ENCODE measurements around the gene RTP4. TPM values are rescaled to one million over a fixed set of nuclear protein-coding genes. Genes with fewer than 3 reads are reported as not detected.

Gene RTP4
- total RNA-seq, 2 experiments from 2014 or later, result 0.13 TPM; not detected in 1

DNA sequence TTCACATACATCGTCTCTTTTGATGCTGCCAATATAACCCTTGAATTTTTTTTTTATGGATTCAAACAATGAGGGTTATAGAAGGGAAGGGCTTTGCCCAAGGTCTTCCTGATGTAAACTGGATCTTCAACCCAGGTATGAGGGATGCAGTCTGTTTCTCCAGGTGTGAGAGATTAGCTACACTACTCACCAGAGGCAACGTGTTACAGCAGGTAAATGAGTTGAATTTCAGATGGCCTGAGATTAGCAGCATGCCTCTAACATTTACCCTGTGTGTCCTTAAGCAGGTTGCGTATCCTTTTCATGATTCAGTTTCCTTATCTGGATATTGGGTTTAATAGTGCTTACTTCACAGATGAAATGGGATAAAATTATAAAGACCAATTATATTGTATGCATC is 1.9 kb downstream of the RTP4 start:
- H3K4me3 ChIP-seq (ENCODE audit: low read depth, low read length, poor library complexity, severe bottlenecking), result no peak overlapping the region
- no peak overlapping the region for H2AFZ ChIP-seq (ENCODE audit: low read length)
- H3K4me2 ChIP-seq (ENCODE audit: low read length), result no peak overlapping the region
- H4K20me1 ChIP-seq (ENCODE audit: insufficient read depth, low read length), result no peaks in the 10 kb centered on the region
- H3K9me2 ChIP-seq (ENCODE audit: insufficient read depth, low read length), result no peaks in the 10 kb centered on the region
- intact Hi-C loops (cut with micrococcal nuclease; ENCODE audit: unreplicated experiment), result no loop called here
- no peak for TF ChIP-seq EZH2phosphoT487 (IDR thresholded peaks at IDR 0.05; ENCODE audit: borderline replicate concordance, low read depth, low read length)
- TF ChIP-seq, protein P1, sequence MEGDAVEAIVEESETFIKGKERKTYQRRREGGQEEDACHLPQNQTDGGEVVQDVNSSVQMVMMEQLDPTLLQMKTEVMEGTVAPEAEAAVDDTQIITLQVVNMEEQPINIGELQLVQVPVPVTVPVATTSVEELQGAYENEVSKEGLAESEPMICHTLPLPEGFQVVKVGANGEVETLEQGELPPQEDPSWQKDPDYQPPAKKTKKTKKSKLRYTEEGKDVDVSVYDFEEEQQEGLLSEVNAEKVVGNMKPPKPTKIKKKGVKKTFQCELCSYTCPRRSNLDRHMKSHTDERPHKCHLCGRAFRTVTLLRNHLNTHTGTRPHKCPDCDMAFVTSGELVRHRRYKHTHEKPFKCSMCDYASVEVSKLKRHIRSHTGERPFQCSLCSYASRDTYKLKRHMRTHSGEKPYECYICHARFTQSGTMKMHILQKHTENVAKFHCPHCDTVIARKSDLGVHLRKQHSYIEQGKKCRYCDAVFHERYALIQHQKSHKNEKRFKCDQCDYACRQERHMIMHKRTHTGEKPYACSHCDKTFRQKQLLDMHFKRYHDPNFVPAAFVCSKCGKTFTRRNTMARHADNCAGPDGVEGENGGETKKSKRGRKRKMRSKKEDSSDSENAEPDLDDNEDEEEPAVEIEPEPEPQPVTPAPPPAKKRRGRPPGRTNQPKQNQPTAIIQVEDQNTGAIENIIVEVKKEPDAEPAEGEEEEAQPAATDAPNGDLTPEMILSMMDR (conservative IDR thresholded peaks at IDR 0.05; ENCODE audit: low read length), result no peak
- BruUV-seq (replicated peaks), result no TSS peak
- no peaks in the 10 kb centered on the region for H3K79me2 ChIP-seq (ENCODE audit: insufficient read depth, low read depth, low read length)
- ChIA-PET CTCF (ENCODE audit: unreplicated experiment) (no interaction called here), POLR2A (no interaction called here)
- DNase-seq (ENCODE audit: low spot score), result no peak
- no peaks in the 10 kb centered on the region for H3K4me1 ChIP-seq (ENCODE audit: insufficient read depth, low read length, poor library complexity, severe bottlenecking)
- no peaks in the 10 kb centered on the region for H3K36me3 ChIP-seq (ENCODE audit: insufficient read depth, low read length)
- H3K27ac ChIP-seq (ENCODE audit: low read depth, low read length, poor library complexity, severe bottlenecking), result no peak overlapping the region
- H3K9me3 ChIP-seq (ENCODE audit: low read length), result no peaks in the 10 kb centered on the region

DNA sequence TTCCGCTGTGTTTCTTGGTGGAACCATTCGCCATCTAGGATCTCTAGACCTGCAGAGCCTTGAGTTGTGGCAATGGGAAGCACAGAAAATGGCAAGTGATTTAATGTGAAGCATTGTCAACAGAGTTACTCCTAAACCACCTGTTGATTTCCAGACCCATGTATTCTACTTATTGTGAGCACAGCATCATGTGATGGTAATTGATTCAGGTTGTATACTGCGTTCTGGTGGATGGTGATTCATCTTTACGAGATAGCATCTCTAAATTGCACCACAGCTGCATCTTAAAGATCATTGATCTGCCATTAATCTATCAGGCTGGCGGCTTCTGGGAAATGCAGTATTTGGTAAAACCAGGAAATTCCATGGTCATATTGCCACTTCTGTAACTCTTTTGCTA is 7.4 kb downstream of the RTP4 start:
- no peak overlapping the region for H3K4me3 ChIP-seq (ENCODE audit: low read depth, low read length, poor library complexity, severe bottlenecking)
- H4K20me1 ChIP-seq (ENCODE audit: insufficient read depth, low read length), result no peaks in the 10 kb centered on the region
- H3K9me2 ChIP-seq (ENCODE audit: insufficient read depth, low read length), result no peaks in the 10 kb centered on the region
- CTCF ChIA-PET (ENCODE audit: unreplicated experiment), result no interaction called here
- H2AFZ ChIP-seq (ENCODE audit: low read length), result no peak overlapping the region
- POLR2A ChIA-PET, result no interaction called here
- intact Hi-C loops (cut with micrococcal nuclease; ENCODE audit: unreplicated experiment), result no loop called here
- no peaks in the 10 kb centered on the region for H3K4me1 ChIP-seq (ENCODE audit: insufficient read depth, low read length, poor library complexity, severe bottlenecking)
- TF ChIP-seq, protein P1 (conservative IDR thresholded peaks at IDR 0.05; ENCODE audit: low read length), result no peak
- no peak for TF ChIP-seq EZH2phosphoT487 (IDR thresholded peaks at IDR 0.05; ENCODE audit: borderline replicate concordance, low read depth, low read length)
- H3K27ac ChIP-seq (ENCODE audit: low read depth, low read length, poor library complexity, severe bottlenecking), result no peak overlapping the region
- BruUV-seq (replicated peaks), result no TSS peak
- no peaks in the 10 kb centered on the region for H3K9me3 ChIP-seq (ENCODE audit: low read length)
- no peak overlapping the region for H3K4me2 ChIP-seq (ENCODE audit: low read length)
- no peaks in the 10 kb centered on the region for H3K79me2 ChIP-seq (ENCODE audit: insufficient read depth, low read depth, low read length)
- DNase-seq (ENCODE audit: low spot score), result no peak
- H3K36me3 ChIP-seq (ENCODE audit: insufficient read depth, low read length), result no peaks in the 10 kb centered on the region

DNA sequence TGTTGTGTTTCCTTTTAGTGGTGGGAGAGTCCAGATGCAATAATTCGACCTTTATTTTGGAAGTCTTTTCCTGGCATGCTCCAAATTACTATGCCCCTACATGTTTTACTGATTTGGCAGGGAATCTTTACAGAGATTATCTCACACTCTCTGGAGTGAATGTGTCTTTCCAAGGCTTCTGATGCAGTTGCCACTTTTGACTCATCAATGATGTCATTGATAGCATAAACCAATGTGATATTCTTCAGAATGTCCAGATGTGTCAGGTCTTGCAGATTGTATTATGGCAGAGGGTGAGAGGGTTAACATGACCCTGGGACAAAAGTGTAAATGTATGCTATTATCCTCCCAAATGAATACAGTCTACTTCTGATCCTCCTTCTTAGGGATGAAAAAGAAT is 9.7 kb downstream of the RTP4 start:
- Histone ChIP-seq H3K9me3 (ENCODE audit: low read length) (no peaks in the 10 kb centered on the region), H2AFZ (ENCODE audit: low read length) (no peak overlapping the region), H3K27ac (ENCODE audit: low read depth, low read length, poor library complexity, severe bottlenecking) (no peak overlapping the region), H3K4me1 (ENCODE audit: insufficient read depth, low read length, poor library complexity, severe bottlenecking) (no peaks in the 10 kb centered on the region), H3K9me2 (ENCODE audit: insufficient read depth, low read length) (no peaks in the 10 kb centered on the region), H3K79me2 (ENCODE audit: insufficient read depth, low read depth, low read length) (no peaks in the 10 kb centered on the region), H3K36me3 (ENCODE audit: insufficient read depth, low read length) (no peaks in the 10 kb centered on the region), H4K20me1 (ENCODE audit: insufficient read depth, low read length) (no peaks in the 10 kb centered on the region), H3K4me3 (ENCODE audit: low read depth, low read length, poor library complexity, severe bottlenecking) (no peak overlapping the region), H3K4me2 (ENCODE audit: low read length) (no peak overlapping the region)
- ChIA-PET CTCF (ENCODE audit: unreplicated experiment) (no interaction called here), POLR2A (no interaction called here)
- no peak for DNase-seq (ENCODE audit: low spot score)
- TF ChIP-seq EZH2phosphoT487 (IDR thresholded peaks at IDR 0.05; ENCODE audit: borderline replicate concordance, low read depth, low read length), result no peak
- TF ChIP-seq, protein P1 (conservative IDR thresholded peaks at IDR 0.05; ENCODE audit: low read length), result no peak
- BruUV-seq (replicated peaks), result no TSS peak
- intact Hi-C loops (cut with micrococcal nuclease; ENCODE audit: unreplicated experiment), result no loop called here

All from OCI-LY7 (cell line).